GM12878 (cell line): ENCODE results near the gene APOA4. TPM values are rescaled to one million over a fixed set of nuclear protein-coding genes. Genes with fewer than 3 reads are reported as not detected.

Experiments
- ATAC-seq: fragments of 200-7000 bp; cut with Tn5 transposase; 3 replicates; pipeline ENCODE4 v1.9.1; 2020; ENCODE audit warnings: mild to moderate bottlenecking, moderate library complexity
- BruUV-seq: library from RNA; stranded (reverse); fragments of 400-500 nt; replicated peaks from 2 replicates; lab custom pipeline; 2021; lab: Mats Ljungman, UMichigan
- CTCF ChIA-PET: fragments of 300-600 bp; sonication (Branson Sonifier 250); formaldehyde crosslinking; extraction: SDS; loops from one replicate; lab custom pipeline; 2021; ENCODE audit warnings: inconsistent platforms; lab: Yijun Ruan, JAX
- POLR2A ChIA-PET: fragments of 350-600 bp; formaldehyde crosslinking; extraction: SDS; loops from one replicate; lab custom pipeline; 2021; ENCODE audit warnings: inconsistent platforms; lab: Charles Lee
- RAD21 ChIA-PET: fragments of 300-600 bp; sonication (Branson Sonifier 250); formaldehyde crosslinking; loops from one replicate; lab custom pipeline; 2023; ENCODE audit warnings: antibody characterized with exemption; ENCODE audit not compliant: unreplicated experiment; lab: Charles Lee
- SMC1A ChIA-PET: fragments of 300-600 bp; sonication (Branson Sonifier 250); formaldehyde crosslinking; loops from one replicate; lab custom pipeline; 2023; ENCODE audit not compliant: unreplicated experiment, uncharacterized antibody; lab: Charles Lee
- DNase-seq: peaks from one replicate; pipeline ENCODE4 v3.0.0-alpha.2; 2011; ENCODE audit warnings: low read depth, low spot score
- FAIRE-seq: peaks from 3 replicates; lab custom pipeline; 2011; peaks lifted over from hg19 to GRCh38; lab: Jason Lieb, UNC
- H2AFZ ChIP-seq: 2 replicates; pipeline ENCODE4 v1.6.0; 2011; ENCODE audit warnings: low read depth, low read length, control low read depth; ENCODE audit not compliant: control insufficient read depth
- H3K27ac ChIP-seq: 2 replicates; pipeline ENCODE4 v1.5.1; 2011; ENCODE audit warnings: control low read depth; ENCODE audit not compliant: control insufficient read depth, insufficient read depth
- H3K27me3 ChIP-seq, 2 experiments: replicated peaks in 1 of 2; 2 replicates each; pipeline versions ENCODE4 v1.6.0 to v1.6.1; 2011; ENCODE audit warnings: low read length in 1 of 2; ENCODE audit not compliant: control insufficient read depth in 2 of 2, insufficient read depth in 2 of 2
- H3K36me3 ChIP-seq, 2 experiments: 2 replicates each; pipeline ENCODE4 v1.5.1; 2011; ENCODE audit warnings: low read length in 1 of 2; ENCODE audit not compliant: control insufficient read depth in 2 of 2, insufficient read depth in 2 of 2
- H3K4me1 ChIP-seq: 2 replicates; pipeline ENCODE4 v1.6.1; 2011; ENCODE audit warnings: mild to moderate bottlenecking, low read length, moderate library complexity, mixed read lengths; ENCODE audit not compliant: control insufficient read depth, insufficient read depth
- H3K4me2 ChIP-seq: 2 replicates; pipeline ENCODE4 v1.6.0; 2011; ENCODE audit warnings: control low read depth; ENCODE audit not compliant: control insufficient read depth, insufficient read depth
- H3K4me3 ChIP-seq: fragments of 200-600 bp; sonication (generic); 2 replicates; pipeline ENCODE4 v1.5.1; 2016
- H3K79me2 ChIP-seq: 2 replicates; pipeline ENCODE4 v1.6.0; 2011; ENCODE audit warnings: low read length; ENCODE audit not compliant: control insufficient read depth, insufficient read depth
- H3K9ac ChIP-seq: 2 replicates; pipeline ENCODE4 v1.8.0; 2011; ENCODE audit warnings: low read length, control low read depth, mixed read lengths; ENCODE audit not compliant: control insufficient read depth, insufficient read depth
- H3K9me3 ChIP-seq: replicated peaks from 3 replicates; pipeline ENCODE4 v1.5.1; 2011; ENCODE audit warnings: mild to moderate bottlenecking, low read length; ENCODE audit not compliant: control insufficient read depth, insufficient read depth
- H4K20me1 ChIP-seq: 2 replicates; pipeline ENCODE4 v1.6.0; 2011; ENCODE audit not compliant: control insufficient read depth, insufficient read depth
- BACH1 ChIP-seq: fragments of 450-650 bp; IDR thresholded peaks from 2 replicates; pipeline ENCODE4 v1.6.1; 2017; ENCODE audit warnings: mild to moderate bottlenecking, borderline replicate concordance
- DPF2 ChIP-seq: fragments of 450-650 bp; IDR thresholded peaks from 2 replicates; pipeline ENCODE4 v1.6.1; 2017; ENCODE audit warnings: mild to moderate bottlenecking
- EGR1 ChIP-seq, 2 experiments: IDR thresholded peaks; 1 replicate in 1 of 2; 2 replicates in 1 of 2; pipeline ENCODE4 v1.6.1; 2011 to 2012; ENCODE audit warnings: low read depth in 2 of 2, low read length in 2 of 2, borderline replicate concordance in 1 of 2, mild to moderate bottlenecking in 1 of 2, moderate library complexity in 1 of 2
- IRF3 ChIP-seq: fragments of 450-650 bp; IDR thresholded peaks from 2 replicates; pipeline ENCODE4 v1.6.1; 2014; ENCODE audit warnings: mild to moderate bottlenecking
- KLF5 ChIP-seq: fragments of 450-650 bp; IDR thresholded peaks from 2 replicates; pipeline ENCODE4 v1.6.1; 2014; ENCODE audit warnings: mild to moderate bottlenecking; ENCODE audit not compliant: partially characterized antibody
- NFYA ChIP-seq: IDR thresholded peaks from 2 replicates; pipeline ENCODE4 v1.6.1; 2011; ENCODE audit warnings: low read depth, mild to moderate bottlenecking, low read length, improper control_type of control experiment, borderline replicate concordance
- SKIL ChIP-seq: fragments of 450-650 bp; IDR thresholded peaks from 2 replicates; pipeline ENCODE4 v1.6.1; 2017; ENCODE audit warnings: mild to moderate bottlenecking, low read depth, inconsistent platforms; ENCODE audit not compliant: poor library complexity, severe bottlenecking
- TCF3 ChIP-seq: IDR thresholded peaks from 2 replicates; pipeline ENCODE4 v1.6.1; 2012; ENCODE audit warnings: low read depth, mild to moderate bottlenecking, low read length, borderline replicate concordance; ENCODE audit not compliant: insufficient read depth
- TCF7 ChIP-seq: IDR thresholded peaks from 2 replicates; pipeline ENCODE4 v1.6.1; 2014; ENCODE audit warnings: antibody characterized with exemption, borderline replicate concordance
- ZBTB11 ChIP-seq: fragments of 450-650 bp; formaldehyde crosslinking; IDR thresholded peaks from 2 replicates; pipeline ENCODE4 v1.5.0; 2022; ENCODE audit warnings: mild to moderate bottlenecking, missing genetic modification characterization
- WGBS: methylation state at CpG from one replicate; pipeline ENCODE4 v1.1.6; 2016; ENCODE audit warnings: low lambda C conversion rate; ENCODE audit not compliant: insufficient replicate concordance, insufficient coverage; ENCODE audit errors: missing lambda C conversion rate; 5-methylcytosine and 5-hydroxymethylcytosine counted together
- in situ Hi-C: fragments of 300-500 bp; cut with MboI; formaldehyde crosslinking; loops from 9 replicates; pipeline ENCODE4 v1.14.3; 2018; ENCODE audit warnings: mixed read lengths
- intact Hi-C: fragments of 100-400 bp; cut with micrococcal nuclease; formaldehyde crosslinking; loops from one replicate; pipeline ENCODE4 v1.14.2; 2022; ENCODE audit not compliant: unreplicated experiment
- polyA plus RNA-seq, 11 experiments: library from polyadenylated mRNA; depleted of rRNA in 4 of 11; unstranded in 6 of 11; stranded (reverse) in 5 of 11; fragments of >200 nt; fragmentation: Nextera tagmentation in 4 of 11; fragmentation: Illumina TruSeq in 1 of 11; extraction: Ambion mirVana in 4 of 11; extraction: Trizol in 1 of 11; gene quantifications; 1 replicate in 1 of 11; 2 replicates in 10 of 11; pipeline versions ENCODE4 v1.2.1 to v1.2.3, GENCODE V29; 2011 to 2016; ENCODE audit warnings: inconsistent platforms in 2 of 11, missing spikeins in 2 of 11, low read depth in 1 of 11
- total RNA-seq, 4 experiments: library from RNA; depleted of rRNA in 3 of 4; stranded (reverse); fragments of >200 nt in 3 of 4; fragmentation: Illumina TruSeq in 1 of 4; extraction: Trizol in 1 of 4; gene quantifications; 2 replicates each; pipeline versions ENCODE4 v1.2.1 to v1.2.3, GENCODE V29; 2013 to 2021

Gene APOA4
- total and polyA plus RNA-seq, 10 of the 15 experiments (the other 5 are each of a cell fraction or from before 2014, with no cell fraction given), result not detected

- H3K4me2 ChIP-seq, result no peak overlapping the region
- in situ Hi-C loops (no loop called here), intact Hi-C loops (no loop called here)
- ChIA-PET SMC1A (interaction anchor here (1.4 kb wide), 1 partner anchor 19 kb away, joined by 4 read pairs; no protein-coding TSS in a partner anchor), CTCF (interaction anchor here (2.2 kb wide), 1 partner anchor 26 kb away, joined by 5 read pairs; no protein-coding TSS in a partner anchor), RAD21 (no interaction called here), POLR2A (interaction anchor here (0.6 kb wide), 1 partner anchor 62 kb away, joined by 4 read pairs; no protein-coding TSS in a partner anchor)
- no peaks in the 10 kb centered on the region for H4K20me1 ChIP-seq
- H3K36me3 ChIP-seq, result peaks cover 9 to 11% of the 10 kb centered on the region in 2 experiments; a peak in 3 of 4 replicates
- H3K9ac ChIP-seq, result no peak overlapping the region
- FAIRE-seq (no peak), ATAC-seq (no peak), DNase-seq (no peak)
- H3K4me3 ChIP-seq, result no peak overlapping the region
- 96% methylated on average over 1 of the region's 1 CpG for WGBS
- H3K27me3 ChIP-seq, result no peaks in the 10 kb centered on the region
- H3K79me2 ChIP-seq, result no peaks in the 10 kb centered on the region
- no TSS peak for BruUV-seq
- H3K27ac ChIP-seq, result no peak overlapping the region
- no peaks in the 10 kb centered on the region for H3K9me3 ChIP-seq
- no peak for TF ChIP-seq KLF5
- H2AFZ ChIP-seq, result no peak overlapping the region
- no peaks in the 10 kb centered on the region for H3K4me1 ChIP-seq
Measured at GRCh38 chr11:116861539-116861938, 38.4 kb upstream of the APOA4 start.

GRCh38 chr11:116860303-116860702 is 37.2 kb upstream of the APOA4 start:
- in situ Hi-C loops, result no loop called here
- BruUV-seq, result no TSS peak
- H3K4me2 ChIP-seq, result no peak overlapping the region
- TF ChIP-seq TCF3 (no peak), NFYA (no peak), ZBTB11 (CRISPR knock-in tag) (no peak), SKIL (no peak), EGR1 (IDR thresholded peaks at IDR 0.05; ENCODE audit: borderline replicate concordance in 1 of 2, low read depth in 2 of 2, low read length in 2 of 2) (no peak), DPF2 (no peak), TCF7 (no peak), IRF3 (no peak), BACH1 (no peak)

More at GRCh38 chr11:116860303-116860702, 37.2 kb upstream of the APOA4 start:
- FAIRE-seq, result no peak
- H3K27me3 ChIP-seq, result no peaks in the 10 kb centered on the region
- 85% methylated on average over 6 of the region's 6 CpGs for WGBS
- SMC1A ChIA-PET, result no interaction called here
- CTCF ChIA-PET, result interaction anchor here (0.6 kb wide), 1 partner anchor 18 kb away, joined by 3 read pairs; no protein-coding TSS in a partner anchor
- intact Hi-C loops, result no loop called here
- no peak for DNase-seq
- no peak overlapping the region for H2AFZ ChIP-seq
- POLR2A ChIA-PET, result no interaction called here
- H3K79me2 ChIP-seq, result no peaks in the 10 kb centered on the region
- H3K9ac ChIP-seq, result no peak overlapping the region
- no peak overlapping the region for H3K27ac ChIP-seq
- RAD21 ChIA-PET, result no interaction called here
- no peak for ATAC-seq
- H3K4me1 ChIP-seq, result no peaks in the 10 kb centered on the region
- H3K4me3 ChIP-seq, result no peak overlapping the region
- H3K36me3 ChIP-seq, result peaks cover 9 to 11% of the 10 kb centered on the region in 2 experiments; a peak in 3 of 4 replicates
- no peaks in the 10 kb centered on the region for H4K20me1 ChIP-seq
- no peaks in the 10 kb centered on the region for H3K9me3 ChIP-seq
